K562 (cell line): ENCODE data around the gene PSD4. TPM values are rescaled to one million over a fixed set of nuclear protein-coding genes. Genes with fewer than 3 reads are reported as not detected.

Experiments used
- ARID1B ChIP-seq: fragments of 450-650 bp; IDR thresholded peaks from 2 replicates; pipeline ENCODE4 v1.6.1; 2016; ENCODE audit warnings: antibody characterized with exemption, mild to moderate bottlenecking, inconsistent platforms
- DEAF1 ChIP-seq: fragments of 450-650 bp; formaldehyde crosslinking; IDR thresholded peaks from 2 replicates; pipeline ENCODE4 v1.4.0; 2020; ENCODE audit warnings: mild to moderate bottlenecking, moderate library complexity
- EP300 ChIP-seq: IDR thresholded peaks from 2 replicates; pipeline ENCODE4 v1.6.1; 2012; ENCODE audit warnings: low read length, improper control_type of control experiment
- FOSL1 ChIP-seq: fragments of 200-800 bp; sonication (Bioruptor generic); conservative IDR thresholded peaks from 2 replicates; pipeline ENCODE4 v1.6.1; 2016; ENCODE audit warnings: missing genetic modification characterization, missing compliant biosample characterization
- GABPB2 ChIP-seq: fragments of 250-450 bp; sonication (Bioruptor Pico); conservative IDR thresholded peaks from 2 replicates; pipeline ENCODE4 v1.5.1; 2021; ENCODE audit warnings: mild to moderate bottlenecking
- HNRNPK ChIP-seq: fragments of 200-400 bp; formaldehyde crosslinking; IDR thresholded peaks from one replicate; pipeline ENCODE4 v1.6.1; 2018; ENCODE audit warnings: mild to moderate bottlenecking, low read depth, low read length; ENCODE audit not compliant: poor library complexity, severe bottlenecking
- JUND ChIP-seq, 2 experiments: IDR thresholded peaks; 2 replicates in 1 of 2; 3 replicates in 1 of 2; pipeline ENCODE4 v1.6.1; 2011; ENCODE audit warnings: borderline replicate concordance in 2 of 2, low read depth in 2 of 2, low read length in 2 of 2, improper control_type of control experiment in 1 of 2, missing biosample characterization in 1 of 2, missing genetic modification characterization in 1 of 2, missing genetic modification reagents in 1 of 2
- KDM5B ChIP-seq: fragments of 200-600 bp; sonication (generic); IDR thresholded peaks from 2 replicates; pipeline ENCODE4 v1.6.1; 2012; ENCODE audit warnings: low read depth, mild to moderate bottlenecking, moderate library complexity, low read length, control low read depth, inconsistent platforms; ENCODE audit not compliant: insufficient replicate concordance
- KHSRP ChIP-seq: fragments of 450-650 bp; IDR thresholded peaks from 2 replicates; pipeline ENCODE4 v1.6.1; 2017
- L3MBTL2 ChIP-seq: fragments of 450-650 bp; IDR thresholded peaks from 2 replicates; pipeline ENCODE4 v1.6.1; 2016; ENCODE audit warnings: mild to moderate bottlenecking, moderate library complexity
- PBX2 ChIP-seq, 2 experiments: IDR thresholded peaks in 1 of 2; conservative IDR thresholded peaks in 1 of 2; 2 replicates each; pipeline ENCODE4 v1.6.1; 2016; ENCODE audit warnings: low read depth in 2 of 2, mild to moderate bottlenecking in 1 of 2, missing compliant biosample characterization in 1 of 2, missing genetic modification characterization in 1 of 2, moderate library complexity in 1 of 2
- RFX1 ChIP-seq: fragments of 450-650 bp; IDR thresholded peaks from 2 replicates; pipeline ENCODE4 v1.6.1; 2016; ENCODE audit warnings: mild to moderate bottlenecking, moderate library complexity
- RUNX1 ChIP-seq: sonication (generic); IDR thresholded peaks from 2 replicates; pipeline ENCODE4 v1.6.1; 2016; ENCODE audit warnings: antibody characterized with exemption, low read depth
- TCFL5 ChIP-seq: fragments of 250-450 bp; sonication (Bioruptor Pico); conservative IDR thresholded peaks from 2 replicates; pipeline ENCODE4 v1.6.1; 2021; ENCODE audit warnings: mild to moderate bottlenecking, moderate library complexity, matching md5 sums
- USF2 ChIP-seq: sonication (generic); formaldehyde crosslinking; IDR thresholded peaks from 2 replicates; pipeline ENCODE4 v1.5.0; 2020; ENCODE audit warnings: missing genetic modification reagents
- ZBTB43 ChIP-seq: sonication (generic); formaldehyde crosslinking; IDR thresholded peaks from 2 replicates; pipeline ENCODE4 v1.8.0; 2023; ENCODE audit warnings: mild to moderate bottlenecking, missing genetic modification reagents
- ZFP1 ChIP-seq: fragments of 450-650 bp; formaldehyde crosslinking; IDR thresholded peaks from 2 replicates; pipeline ENCODE4 v1.4.0; 2020; ENCODE audit warnings: mild to moderate bottlenecking, mixed read lengths
- ZNF75A ChIP-seq: fragments of 450-650 bp; formaldehyde crosslinking; IDR thresholded peaks from 2 replicates; pipeline ENCODE4 v1.4.0; 2020; ENCODE audit warnings: mild to moderate bottlenecking
- polyA plus RNA-seq, 8 experiments: library from polyadenylated mRNA; depleted of rRNA in 4 of 8; stranded (reverse) in 5 of 8; unstranded in 3 of 8; fragments of >200 nt; fragmentation: Nextera tagmentation in 2 of 8; fragmentation: Illumina TruSeq in 1 of 8; extraction: Ambion mirVana in 2 of 8; extraction: Trizol in 1 of 8; gene quantifications; 2 replicates each; pipeline versions ENCODE4 v1.2.1 to v1.2.3, GENCODE V29; 2011 to 2014; ENCODE audit warnings: inconsistent platforms in 1 of 8, missing spikeins in 1 of 8
- total RNA-seq, 7 experiments: library from RNA; depleted of rRNA in 6 of 7; stranded (reverse); fragments of >200 nt in 6 of 7; fragmentation: Illumina TruSeq in 2 of 7; extraction: Trizol in 2 of 7; gene quantifications; 2 replicates each; pipeline versions ENCODE4 v1.2.1 to v1.2.3, GENCODE V29; 2011 to 2021; ENCODE audit warnings: low replicate concordance in 1 of 7

Gene PSD4
- total and polyA plus RNA-seq, 9 of the 15 experiments (the other 6 are each of a cell fraction or from before 2014, with no cell fraction given): 0.46 to 54.0 (median 20.8) TPM

GRCh38 chr2:113124181-113124961 is 49.4 kb upstream of the PSD4 start (continued):
- TF ChIP-seq GABPB2 (CRISPR knock-in tag): no peak
- peak; percentile 7; the same call in 1 of the 2 replicates for TF ChIP-seq USF2
- no peak for TF ChIP-seq JUND (IDR thresholded peaks at IDR 0.05; ENCODE audit: borderline replicate concordance, low read depth, low read length)
- TF ChIP-seq JUND (tag; IDR thresholded peaks at IDR 0.05; ENCODE audit: borderline replicate concordance, low read depth, low read length): no peak
- no peak for TF ChIP-seq DEAF1 (CRISPR knock-in tag)
- no peak; the same call in 1 of the 2 replicates for TF ChIP-seq PBX2 (CRISPR knock-in tag; IDR thresholded peaks at IDR 0.05; ENCODE audit: low read depth)
- TF ChIP-seq PBX2 (tag; conservative IDR thresholded peaks at IDR 0.05; ENCODE audit: low read depth): peak; percentile 40; the same call in 1 of the 2 replicates
- TF ChIP-seq EP300: 0 out of 2 replicates have a peak, but pooled peaks have one; percentile 11
- TF ChIP-seq RFX1: no peak
- no peak for TF ChIP-seq TCFL5 (CRISPR knock-in tag)
- peak; percentile 64 for TF ChIP-seq ARID1B
- TF ChIP-seq FOSL1 (tag): peak; percentile 72
- TF ChIP-seq L3MBTL2: no peak
- no peak for TF ChIP-seq ZFP1 (CRISPR knock-in tag)
- no peak for TF ChIP-seq HNRNPK
- no peak for TF ChIP-seq ZNF75A
- no peak for TF ChIP-seq ZBTB43 (CRISPR knock-in tag)
- no peak for TF ChIP-seq KHSRP
- TF ChIP-seq RUNX1: no peak
- TF ChIP-seq KDM5B: no peak
